Measurements from ENCODE around the gene CHCHD4.

The CHCHD4 gene

GRCh38 chr3:14153663-14154062 lies 29.0 kb upstream of the CHCHD4 start:
- H3K4me1 ChIP-seq (ENCODE audit: control insufficient read depth, insufficient read depth, low read length), result no peaks in the 10 kb centered on the region
- no peak overlapping the region for H3K27ac ChIP-seq (ENCODE audit: extremely low read depth, low read depth, low read length)
- TF ChIP-seq SCRT1 (tag by site-specific recombination; IDR thresholded peaks at IDR 0.05; ENCODE audit: borderline replicate concordance) (no peak), ZNF488 (tag by site-specific recombination; IDR thresholded peaks at IDR 0.05) (no peak), ZNF704 (tag by site-specific recombination; IDR thresholded peaks at IDR 0.05) (no peak), ZNF362 (tag by site-specific recombination; IDR thresholded peaks at IDR 0.05) (no peak), ZNF830 (tag by site-specific recombination; IDR thresholded peaks at IDR 0.05; ENCODE audit: low read depth) (no peak), TRIM28 (IDR thresholded peaks at IDR 0.05; ENCODE audit: borderline replicate concordance, low read length) (no peak), KLF17 (tag by site-specific recombination; IDR thresholded peaks at IDR 0.05) (no peak), ZNF140 (tag by site-specific recombination; IDR thresholded peaks at IDR 0.05) (no peak), EGR2 (tag by site-specific recombination; IDR thresholded peaks at IDR 0.05; ENCODE audit: low read depth) (no peak), ZNF302 (tag by site-specific recombination; IDR thresholded peaks at IDR 0.05; ENCODE audit: low read depth) (no peak), ZSCAN30 (tag by site-specific recombination; IDR thresholded peaks at IDR 0.05) (no peak), ATF2 (tag by site-specific recombination; IDR thresholded peaks at IDR 0.05; ENCODE audit: low read depth) (no peak), ZNF24 (tag by site-specific recombination; IDR thresholded peaks at IDR 0.05) (no peak), ZNF146 (tag by site-specific recombination; IDR thresholded peaks at IDR 0.05) (no peak), SP3 (tag by site-specific recombination; IDR thresholded peaks at IDR 0.05) (no peak), ZNF280C (tag by site-specific recombination; IDR thresholded peaks at IDR 0.05) (no peak)
- H3K4me3 ChIP-seq (ENCODE audit: low read depth, low read length), result no peak overlapping the region
- CTCF ChIA-PET, result interaction anchor here (1.2 kb wide), 1 partner anchor 8 kb away, joined by 5 read pairs; no protein-coding TSS in a partner anchor
- H3K9me3 ChIP-seq (ENCODE audit: control insufficient read depth, insufficient read depth, low read depth, low read length), result no peaks in the 10 kb centered on the region
- H3K36me3 ChIP-seq (ENCODE audit: control insufficient read depth in 2 of 2, insufficient read depth in 1 of 2, low read length in 2 of 2), result peaks cover 9 to 85% of the 10 kb centered on the region in 2 experiments
- POLR2A ChIA-PET, result interaction anchor here (1.4 kb wide), 1 partner anchor 9 kb away, joined by 3 read pairs; no protein-coding TSS in a partner anchor

GRCh38 chr3:14152963-14153355 lies 28.3 kb upstream of the CHCHD4 start:
- ChIA-PET POLR2A (interaction anchor here (1.0 to 1.4 kb wide), 2 partner anchors 8 to 26 kb away, joined by 3 to 4 read pairs; partner anchors contain the start of genes LSM3 and XPC), CTCF (interaction anchor here (0.6 to 1.2 kb wide), 2 partner anchors 9 to 15 kb away, joined by 3 to 5 read pairs; no protein-coding TSS in a partner anchor)
- Histone ChIP-seq H3K4me1 (ENCODE audit: control insufficient read depth, insufficient read depth, low read length) (no peaks in the 10 kb centered on the region), H3K9me3 (ENCODE audit: control insufficient read depth, insufficient read depth, low read depth, low read length) (no peaks in the 10 kb centered on the region), H3K4me3 (ENCODE audit: low read depth, low read length) (no peak overlapping the region), H3K36me3 (ENCODE audit: control insufficient read depth in 2 of 2, insufficient read depth in 1 of 2, low read length in 2 of 2) (peaks cover 9 to 85% of the 10 kb centered on the region in 2 experiments; a peak in 2 of 3 replicates), H3K27ac (ENCODE audit: extremely low read depth, low read depth, low read length) (no peak overlapping the region)
- TF ChIP-seq SETDB1 (IDR thresholded peaks at IDR 0.05; ENCODE audit: insufficient read length, low read length) (no peak), ZNF501 (tag by site-specific recombination; IDR thresholded peaks at IDR 0.05) (no peak), ZNF776 (tag by site-specific recombination; IDR thresholded peaks at IDR 0.05; ENCODE audit: borderline replicate concordance) (no peak), YY1 (tag by site-specific recombination; IDR thresholded peaks at IDR 0.05) (no peak), KLF1 (tag by site-specific recombination; IDR thresholded peaks at IDR 0.05) (no peak), ZIC2 (tag by site-specific recombination; IDR thresholded peaks at IDR 0.05) (no peak), ZBTB8A (tag by site-specific recombination; IDR thresholded peaks at IDR 0.05) (no peak), AEBP2 (tag by site-specific recombination; IDR thresholded peaks at IDR 0.05; ENCODE audit: borderline replicate concordance) (no peak), ZNF571 (tag by site-specific recombination; IDR thresholded peaks at IDR 0.05) (no peak), ZFP37 (tag by site-specific recombination; IDR thresholded peaks at IDR 0.05) (no peak), HOXA7 (CRISPR knock-in tag; IDR thresholded peaks at IDR 0.05; ENCODE audit: borderline replicate concordance) (no peak)

All from HEK293 (cell line).